Sigmoid colon (tissue), 7 donors: ENCODE measurements around the gene NELL2. TPM values are rescaled to one million over a fixed set of nuclear protein-coding genes. Genes with fewer than 3 reads are reported as not detected.

ENCODE experiments used
- DNase-seq: peaks from one replicate; pipeline ENCODE4 v3.0.0-alpha.2; 2019
- H3K27ac ChIP-seq, 4 donors: fragments of 200-600 bp; sonication (generic); one replicate each; pipeline ENCODE4 v1.5.1; 2016 to 2019; ENCODE audit warnings: mild to moderate bottlenecking in 1 of 4
- H3K27me3 ChIP-seq, 3 donors: fragments of 200-600 bp; sonication (generic); one replicate each; pipeline ENCODE4 v1.5.1; 2019; ENCODE audit warnings: mild to moderate bottlenecking in 1 of 3
- H3K36me3 ChIP-seq, 4 donors: fragments of 200-600 bp; sonication (generic); one replicate each; pipeline ENCODE4 v1.5.1; 2016 to 2019
- H3K4me1 ChIP-seq, 4 donors: fragments of 200-600 bp; sonication (generic); one replicate each; pipeline ENCODE4 v1.5.1; 2017 to 2019
- H3K4me3 ChIP-seq, 4 donors: fragments of 200-600 bp; sonication (generic); one replicate each; pipeline ENCODE4 v1.5.1; 2017 to 2019; ENCODE audit warnings: mild to moderate bottlenecking in 2 of 4, moderate library complexity in 1 of 4
- H3K9me3 ChIP-seq, 4 donors: fragments of 200-600 bp in 3 of 4; sonication (generic) in 3 of 4; one replicate each; pipeline versions ENCODE4 v1.5.1 to v1.6.1; 2013 to 2019
- EP300 ChIP-seq, 4 donors: sonication (generic); formaldehyde crosslinking; IDR thresholded peaks; one replicate each; pipeline ENCODE4 v1.6.1; 2017; ENCODE audit warnings: antibody characterized with exemption in 4 of 4
- POLR2A ChIP-seq, 2 donors: fragments of 450-650 bp; IDR thresholded peaks; one replicate each; pipeline ENCODE4 v1.6.1; 2016; ENCODE audit warnings: antibody characterized with exemption in 2 of 2, mild to moderate bottlenecking in 2 of 2, moderate library complexity in 2 of 2
- POLR2AphosphoS5 ChIP-seq, 4 donors: sonication (generic); formaldehyde crosslinking; IDR thresholded peaks; one replicate each; pipeline ENCODE4 v1.6.1; 2017; ENCODE audit warnings: antibody characterized with exemption in 4 of 4
- WGBS, 2 donors: extraction: QIAGEN DNeasy Blood & Tissue Kit; methylation state at CpG; one replicate each; pipeline ENCODE4 v1.1.7; 2013; 5-methylcytosine and 5-hydroxymethylcytosine counted together
- intact Hi-C: fragments of 100-400 bp; cut with DNase I; formaldehyde crosslinking; loops from one replicate; pipeline ENCODE4 v1.15.1; 2023
- polyA plus RNA-seq, 3 donors: library from polyadenylated mRNA; stranded (reverse); fragments of 200-250 nt; gene quantifications; one replicate each; pipeline ENCODE4 v1.2.3, GENCODE V29; 2013
- total RNA-seq, 4 donors: library from RNA; depleted of rRNA; stranded (reverse); fragments of >200 nt; gene quantifications; one replicate each; pipeline ENCODE4 v1.1.0, GENCODE V29; 2016
- TF ChIP-seq, protein P1 (sequence below), 4 experiments: fragments of 450-650 bp in 3 of 4; fragments of 200-600 bp in 1 of 4; IDR thresholded peaks; one replicate each; pipeline ENCODE4 v1.5.1; 2016 to 2019; ENCODE audit warnings: antibody characterized with exemption in 4 of 4, mild to moderate bottlenecking in 3 of 4, moderate library complexity in 2 of 4
- donor health status: healthy with polysubstance abuse.
- donor health status: Bipolar disorder and iron deficiency.
- donor health status: healthy.

The NELL2 gene
- total and polyA plus RNA-seq, 7 donors: 0.60 to 14.7 (median 3.9) TPM

DNA sequence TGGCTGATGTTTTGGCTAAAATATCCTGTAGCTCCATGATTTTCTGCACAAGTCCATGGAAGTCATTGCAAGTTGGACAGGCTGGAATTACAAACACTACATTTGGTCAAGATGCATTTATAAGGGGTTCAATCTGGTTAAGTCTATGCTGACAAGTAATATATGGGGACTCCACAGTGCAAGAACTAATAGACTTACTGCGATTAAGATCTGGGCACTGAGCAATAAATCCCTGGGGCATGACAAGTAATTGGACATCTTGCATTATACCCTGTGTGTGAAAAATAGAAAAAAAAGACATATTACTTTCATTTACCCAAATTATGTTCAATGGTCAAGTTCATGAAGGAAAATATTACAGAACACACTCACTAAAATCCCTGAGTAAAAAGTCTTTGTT is 99.1 kb downstream of the NELL2 start:
- intact Hi-C loops: no loop called here
- no peak for DNase-seq
- Histone ChIP-seq H3K36me3 (no peaks in the 10 kb centered on the region), H3K4me1 (no peaks in the 10 kb centered on the region), H3K27ac (no peak overlapping the region), H3K9me3 (no peaks in the 10 kb centered on the region), H3K4me3 (no peak overlapping the region), H3K27me3 (no peaks in the 10 kb centered on the region)
- 90 to 94% methylated on average over 1 of the region's 1 CpG for WGBS, 2 donors
- TF ChIP-seq POLR2AphosphoS5 (IDR thresholded peaks at IDR 0.05) (no peak), EP300 (IDR thresholded peaks at IDR 0.05) (no peak), POLR2A (IDR thresholded peaks at IDR 0.05) (no peak)
- TF ChIP-seq, protein P1, sequence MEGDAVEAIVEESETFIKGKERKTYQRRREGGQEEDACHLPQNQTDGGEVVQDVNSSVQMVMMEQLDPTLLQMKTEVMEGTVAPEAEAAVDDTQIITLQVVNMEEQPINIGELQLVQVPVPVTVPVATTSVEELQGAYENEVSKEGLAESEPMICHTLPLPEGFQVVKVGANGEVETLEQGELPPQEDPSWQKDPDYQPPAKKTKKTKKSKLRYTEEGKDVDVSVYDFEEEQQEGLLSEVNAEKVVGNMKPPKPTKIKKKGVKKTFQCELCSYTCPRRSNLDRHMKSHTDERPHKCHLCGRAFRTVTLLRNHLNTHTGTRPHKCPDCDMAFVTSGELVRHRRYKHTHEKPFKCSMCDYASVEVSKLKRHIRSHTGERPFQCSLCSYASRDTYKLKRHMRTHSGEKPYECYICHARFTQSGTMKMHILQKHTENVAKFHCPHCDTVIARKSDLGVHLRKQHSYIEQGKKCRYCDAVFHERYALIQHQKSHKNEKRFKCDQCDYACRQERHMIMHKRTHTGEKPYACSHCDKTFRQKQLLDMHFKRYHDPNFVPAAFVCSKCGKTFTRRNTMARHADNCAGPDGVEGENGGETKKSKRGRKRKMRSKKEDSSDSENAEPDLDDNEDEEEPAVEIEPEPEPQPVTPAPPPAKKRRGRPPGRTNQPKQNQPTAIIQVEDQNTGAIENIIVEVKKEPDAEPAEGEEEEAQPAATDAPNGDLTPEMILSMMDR (IDR thresholded peaks at IDR 0.05): no peak

DNA sequence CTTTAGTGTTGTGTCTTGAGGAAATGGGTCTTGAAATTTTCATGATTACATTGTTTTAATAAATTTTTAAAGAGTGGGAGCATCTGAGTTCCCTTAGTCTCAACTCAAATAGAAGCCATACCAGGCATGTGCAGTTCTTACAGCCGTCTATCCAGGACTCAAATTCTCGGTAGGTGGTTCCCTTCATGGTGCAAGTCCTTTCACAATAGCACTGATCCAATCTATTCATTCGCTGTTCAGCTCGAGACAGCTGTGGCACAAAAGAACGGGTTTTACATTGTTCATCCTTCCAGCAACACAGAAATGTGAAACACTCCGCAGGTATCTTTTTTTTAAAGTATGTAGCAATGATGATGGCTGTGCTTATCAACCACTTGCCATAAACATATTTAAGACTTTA is 100.2 kb downstream of the NELL2 start:
- intact Hi-C loops: no loop called here
- H3K4me1 ChIP-seq: no peaks in the 10 kb centered on the region
- H3K27me3 ChIP-seq: no peaks in the 10 kb centered on the region
- H3K36me3 ChIP-seq: no peaks in the 10 kb centered on the region
- WGBS, 2 donors: 77 to 87% methylated on average over 6 of the region's 6 CpGs
- H3K27ac ChIP-seq: no peak overlapping the region
- H3K9me3 ChIP-seq: no peaks in the 10 kb centered on the region
- no peak for TF ChIP-seq POLR2AphosphoS5 (IDR thresholded peaks at IDR 0.05)
- TF ChIP-seq, protein P1 (IDR thresholded peaks at IDR 0.05): no peak
- TF ChIP-seq POLR2A (IDR thresholded peaks at IDR 0.05): no peak
- TF ChIP-seq EP300 (IDR thresholded peaks at IDR 0.05): no peak
- DNase-seq: no peak
- H3K4me3 ChIP-seq: no peak overlapping the region

DNA sequence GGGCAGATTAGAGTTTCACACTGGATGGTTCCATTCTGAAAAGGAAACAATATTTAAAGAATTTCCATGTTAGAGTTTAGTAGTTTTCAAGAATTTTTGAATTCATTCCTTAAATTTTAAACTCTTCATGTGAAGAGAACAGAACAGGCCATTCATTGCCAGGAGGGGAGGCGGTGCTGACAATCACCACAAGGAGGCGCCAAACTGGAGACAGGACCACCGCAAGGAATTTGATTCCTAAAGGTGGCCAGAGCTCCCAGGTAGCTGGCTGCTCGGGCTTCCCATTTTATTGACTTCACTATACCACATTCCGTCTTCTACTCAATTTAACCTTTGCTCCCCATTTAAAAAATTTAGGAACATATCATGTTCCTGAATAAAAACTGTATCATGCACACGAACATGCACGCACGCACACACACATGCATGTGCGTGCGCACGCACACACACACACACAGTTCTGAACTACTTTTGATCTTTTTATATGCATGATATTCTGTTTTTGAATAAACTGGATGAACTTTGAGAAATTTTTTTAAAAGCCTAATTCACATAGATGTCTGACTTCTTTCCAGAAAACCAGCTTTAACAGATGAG is 101.2 kb downstream of the NELL2 start:
- DNase-seq: no peak
- Histone ChIP-seq H3K4me3 (no peak overlapping the region), H3K27ac (no peak overlapping the region), H3K4me1 (no peaks in the 10 kb centered on the region), H3K36me3 (no peaks in the 10 kb centered on the region), H3K9me3 (no peaks in the 10 kb centered on the region), H3K27me3 (no peaks in the 10 kb centered on the region)
- WGBS, 2 donors: 58 to 69% methylated on average over 11 of the region's 11 CpGs
- no peak for TF ChIP-seq POLR2AphosphoS5 (IDR thresholded peaks at IDR 0.05)
- no peak for TF ChIP-seq POLR2A (IDR thresholded peaks at IDR 0.05)
- TF ChIP-seq EP300 (IDR thresholded peaks at IDR 0.05): no peak
- TF ChIP-seq, protein P1 (IDR thresholded peaks at IDR 0.05): peak in 2 of 4 experiments; percentile 13 to 16
- intact Hi-C loops: no loop called here

DNA sequence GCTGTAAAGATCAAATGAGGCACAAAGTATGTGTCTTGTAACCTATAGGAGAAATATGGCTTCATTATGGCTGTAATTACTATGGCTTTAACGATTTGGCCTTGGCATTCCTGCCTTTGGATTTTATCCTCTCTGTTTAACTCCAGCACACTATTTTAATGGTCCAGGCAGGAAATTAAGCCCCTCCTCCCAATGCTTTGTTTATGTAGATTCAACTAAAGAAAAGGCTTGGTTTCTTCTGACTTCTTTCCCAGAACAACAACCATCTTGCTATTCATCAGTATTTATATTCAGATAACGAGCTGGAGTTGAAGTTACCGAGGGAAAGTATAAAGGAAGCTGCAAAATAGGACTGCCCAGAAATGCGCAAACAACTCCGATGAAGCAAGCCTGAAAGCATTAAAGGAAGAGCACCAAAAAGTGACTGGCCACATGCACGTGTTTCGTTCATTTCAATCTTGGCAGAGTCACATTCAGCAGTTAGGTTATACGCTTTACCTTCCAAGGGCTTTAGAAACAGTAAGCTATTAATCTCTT is 104.6 kb downstream of the NELL2 start:
- 67 to 72% methylated on average over 8 of the region's 8 CpGs for WGBS, 2 donors
- H3K36me3 ChIP-seq: no peaks in the 10 kb centered on the region
- H3K27me3 ChIP-seq: no peaks in the 10 kb centered on the region
- DNase-seq: no peak
- no peak overlapping the region for H3K4me3 ChIP-seq
- TF ChIP-seq, protein P1 (IDR thresholded peaks at IDR 0.05): no peak
- TF ChIP-seq POLR2A (IDR thresholded peaks at IDR 0.05) (no peak), EP300 (IDR thresholded peaks at IDR 0.05) (no peak), POLR2AphosphoS5 (IDR thresholded peaks at IDR 0.05) (no peak)
- H3K4me1 ChIP-seq: no peaks in the 10 kb centered on the region
- H3K9me3 ChIP-seq: no peaks in the 10 kb centered on the region
- intact Hi-C loops: no loop called here
- H3K27ac ChIP-seq: no peak overlapping the region

DNA sequence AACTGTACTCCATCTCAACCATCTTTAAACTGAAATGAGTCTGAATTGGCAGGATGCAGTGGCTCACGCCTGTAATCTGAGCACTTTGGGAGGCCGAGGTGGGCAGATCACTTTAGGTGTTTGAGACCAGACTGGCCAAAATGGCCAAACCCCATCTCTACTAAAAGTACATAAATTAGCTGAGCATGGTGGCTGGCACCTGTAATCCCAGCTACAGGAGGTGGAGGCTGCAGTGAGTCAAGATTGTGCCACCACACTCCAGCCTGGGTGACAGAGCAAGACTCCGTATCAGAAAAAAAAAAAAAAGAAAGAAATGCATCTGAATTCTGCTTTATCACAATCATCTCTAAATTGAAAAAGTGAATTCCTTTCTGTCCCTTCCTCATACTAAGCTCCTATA is 110.3 kb downstream of the NELL2 start:
- Histone ChIP-seq H3K4me3 (no peak overlapping the region), H3K27me3 (no peaks in the 10 kb centered on the region), H3K9me3 (no peaks in the 10 kb centered on the region), H3K27ac (no peak overlapping the region), H3K36me3 (no peaks in the 10 kb centered on the region), H3K4me1 (no peaks in the 10 kb centered on the region)
- TF ChIP-seq POLR2AphosphoS5 (IDR thresholded peaks at IDR 0.05) (no peak), POLR2A (IDR thresholded peaks at IDR 0.05) (no peak), EP300 (IDR thresholded peaks at IDR 0.05) (no peak)
- TF ChIP-seq, protein P1 (IDR thresholded peaks at IDR 0.05): no peak
- intact Hi-C loops: no loop called here
- WGBS, 2 donors: 75 to 80% methylated on average over 3 of the region's 3 CpGs
- no peak for DNase-seq
